Measurements from ENCODE around the gene WHAMM.

DNA sequence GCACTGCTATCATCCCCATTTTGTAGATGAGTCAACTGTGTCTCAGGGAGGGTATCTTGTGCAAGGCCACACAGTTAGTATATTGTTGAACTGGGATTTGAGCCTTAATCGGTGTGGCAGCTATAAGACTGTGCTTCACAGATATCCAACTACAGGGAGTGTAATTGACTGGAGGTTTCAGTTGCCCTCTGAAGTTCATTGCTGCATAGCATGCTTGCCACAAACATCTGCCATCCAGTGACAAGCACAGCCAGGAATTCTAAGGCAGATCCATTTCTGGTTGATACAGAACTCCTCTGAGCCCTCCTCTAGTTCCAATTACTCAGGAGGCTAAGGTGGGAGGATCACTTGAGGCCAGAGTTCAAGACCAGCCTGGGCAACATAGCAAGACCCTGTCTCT is 19.9 kb upstream of the WHAMM start:
- TF ChIP-seq, protein P1, sequence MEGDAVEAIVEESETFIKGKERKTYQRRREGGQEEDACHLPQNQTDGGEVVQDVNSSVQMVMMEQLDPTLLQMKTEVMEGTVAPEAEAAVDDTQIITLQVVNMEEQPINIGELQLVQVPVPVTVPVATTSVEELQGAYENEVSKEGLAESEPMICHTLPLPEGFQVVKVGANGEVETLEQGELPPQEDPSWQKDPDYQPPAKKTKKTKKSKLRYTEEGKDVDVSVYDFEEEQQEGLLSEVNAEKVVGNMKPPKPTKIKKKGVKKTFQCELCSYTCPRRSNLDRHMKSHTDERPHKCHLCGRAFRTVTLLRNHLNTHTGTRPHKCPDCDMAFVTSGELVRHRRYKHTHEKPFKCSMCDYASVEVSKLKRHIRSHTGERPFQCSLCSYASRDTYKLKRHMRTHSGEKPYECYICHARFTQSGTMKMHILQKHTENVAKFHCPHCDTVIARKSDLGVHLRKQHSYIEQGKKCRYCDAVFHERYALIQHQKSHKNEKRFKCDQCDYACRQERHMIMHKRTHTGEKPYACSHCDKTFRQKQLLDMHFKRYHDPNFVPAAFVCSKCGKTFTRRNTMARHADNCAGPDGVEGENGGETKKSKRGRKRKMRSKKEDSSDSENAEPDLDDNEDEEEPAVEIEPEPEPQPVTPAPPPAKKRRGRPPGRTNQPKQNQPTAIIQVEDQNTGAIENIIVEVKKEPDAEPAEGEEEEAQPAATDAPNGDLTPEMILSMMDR (conservative IDR thresholded peaks at IDR 0.05): no peak
- TF ChIP-seq EZH2 (IDR thresholded peaks at IDR 0.05; ENCODE audit: low read depth): no peak

All from PC-9 (cell line).